ENCODE measurements around the gene LTB4R. TPM values are rescaled to one million over a fixed set of nuclear protein-coding genes. Genes with fewer than 3 reads are reported as not detected.
A peak's percentile ranks its signal among the peaks of the same experiment; 100 is the strongest.

The LTB4R gene
- total RNA-seq, 1 donor from 2014 or later: 5.3 TPM

- H3K27ac Mint-ChIP-seq (ENCODE audit: unreplicated experiment): no peak overlapping the region
- H3K27me3 Mint-ChIP-seq (ENCODE audit: low read depth): no peaks in the 10 kb centered on the region
- H3K36me3 Mint-ChIP-seq (ENCODE audit: low read depth): peaks cover 3% of the 10 kb centered on the region
- H3K4me1 Mint-ChIP-seq: peaks cover 5% of the 10 kb centered on the region
- H3K4me3 Mint-ChIP-seq: no peak overlapping the region
- DNase-seq (ENCODE audit: low read depth, low spot score): no peak
- H3K9me3 Mint-ChIP-seq: no peaks in the 10 kb centered on the region
- peak; percentile 17 for TF ChIP-seq CTCF (conservative IDR thresholded peaks at IDR 0.05)
These were observed 2.8 kb upstream of the LTB4R start for GRCh38 chr14:24308342-24309124.

GRCh38 chr14:24309538-24310264 lies 1.6 kb upstream of the LTB4R start, which contains the start of gene LTB4R2:
TSS of gene LTB4R2 (plus strand) at chr14:24310140. CDS start at chr14:24310665, 525 bp downstream.
- no peaks in the 10 kb centered on the region for H3K9me3 Mint-ChIP-seq
- peak within 1 kb of the TSS; percentile 50 for H3K27ac Mint-ChIP-seq (ENCODE audit: unreplicated experiment)
- H3K27me3 Mint-ChIP-seq (ENCODE audit: low read depth): no peaks in the 10 kb centered on the region
- H3K36me3 Mint-ChIP-seq (ENCODE audit: low read depth): peaks cover 3% of the 10 kb centered on the region
- no peak within 1 kb of the TSS for H3K4me3 Mint-ChIP-seq
- peaks cover 5% of the 10 kb centered on the region for H3K4me1 Mint-ChIP-seq
- TF ChIP-seq CTCF (conservative IDR thresholded peaks at IDR 0.05): no peak
- DNase-seq (ENCODE audit: low read depth, low spot score): no peak

DNA sequence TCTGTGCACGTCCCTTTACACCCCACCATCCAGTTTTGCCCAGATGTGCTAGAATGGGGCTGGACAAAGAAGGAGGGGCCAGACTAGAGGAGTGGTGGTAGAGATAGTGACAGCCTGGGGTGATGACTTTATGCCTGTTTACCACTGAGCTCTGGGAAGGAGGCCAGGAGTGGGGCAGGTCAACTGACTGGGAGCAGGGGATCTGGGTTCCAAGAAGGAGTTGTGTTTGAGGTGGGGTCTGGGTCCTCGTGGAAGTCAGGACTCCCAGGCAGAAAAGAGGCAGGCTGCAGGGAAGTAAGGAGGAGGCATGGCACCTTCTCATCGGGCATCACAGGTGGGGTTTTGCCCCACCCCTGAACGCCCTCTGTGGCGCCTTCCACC lies 1.0 kb upstream of the LTB4R start:
- no peaks in the 10 kb centered on the region for H3K9me3 Mint-ChIP-seq
- no peak for DNase-seq (ENCODE audit: low read depth, low spot score)
- H3K27me3 Mint-ChIP-seq (ENCODE audit: low read depth): no peaks in the 10 kb centered on the region
- H3K36me3 Mint-ChIP-seq (ENCODE audit: low read depth): peaks cover 3% of the 10 kb centered on the region
- peak overlapping the region; percentile 50 for H3K27ac Mint-ChIP-seq (ENCODE audit: unreplicated experiment)
- H3K4me1 Mint-ChIP-seq: peaks cover 5% of the 10 kb centered on the region
- TF ChIP-seq CTCF (conservative IDR thresholded peaks at IDR 0.05): no peak
- no peak overlapping the region for H3K4me3 Mint-ChIP-seq

GRCh38 chr14:24311837-24312615 lies 724 bp downstream of the LTB4R start:
- Mint-ChIP-seq H3K9me3 (no peaks in the 10 kb centered on the region), H3K27me3 (ENCODE audit: low read depth) (peaks cover under 1% of the 10 kb centered on the region), H3K4me3 (no peak overlapping the region), H3K36me3 (ENCODE audit: low read depth) (peaks cover 3% of the 10 kb centered on the region), H3K4me1 (peaks cover 5% of the 10 kb centered on the region), H3K27ac (ENCODE audit: unreplicated experiment) (peak overlapping the region; percentile 24)
- no peak for DNase-seq (ENCODE audit: low read depth, low spot score)
- no peak for TF ChIP-seq CTCF (conservative IDR thresholded peaks at IDR 0.05)

- DNase-seq (ENCODE audit: low read depth, low spot score): no peak
- TF ChIP-seq CTCF (conservative IDR thresholded peaks at IDR 0.05): no peak
- Mint-ChIP-seq H3K9me3 (no peaks in the 10 kb centered on the region), H3K27me3 (ENCODE audit: low read depth) (peaks cover 9% of the 10 kb centered on the region), H3K36me3 (ENCODE audit: low read depth) (peaks cover 2% of the 10 kb centered on the region), H3K4me1 (peaks cover 3% of the 10 kb centered on the region), H3K4me3 (no peak overlapping the region), H3K27ac (ENCODE audit: unreplicated experiment) (no peak overlapping the region)
These were observed 1.6 kb downstream of the LTB4R start for GRCh38 chr14:24312736-24313507.
